ENCODE measurements around the gene HOXC9. TPM values are rescaled to one million over a fixed set of nuclear protein-coding genes. Genes with fewer than 3 reads are reported as not detected.

Gene HOXC9
- total and polyA plus RNA-seq, 9 of the 15 experiments (the other 6 are each of a cell fraction or from before 2014, with no cell fraction given), result 1.1 to 10.5 (median 9.3) TPM

DNA sequence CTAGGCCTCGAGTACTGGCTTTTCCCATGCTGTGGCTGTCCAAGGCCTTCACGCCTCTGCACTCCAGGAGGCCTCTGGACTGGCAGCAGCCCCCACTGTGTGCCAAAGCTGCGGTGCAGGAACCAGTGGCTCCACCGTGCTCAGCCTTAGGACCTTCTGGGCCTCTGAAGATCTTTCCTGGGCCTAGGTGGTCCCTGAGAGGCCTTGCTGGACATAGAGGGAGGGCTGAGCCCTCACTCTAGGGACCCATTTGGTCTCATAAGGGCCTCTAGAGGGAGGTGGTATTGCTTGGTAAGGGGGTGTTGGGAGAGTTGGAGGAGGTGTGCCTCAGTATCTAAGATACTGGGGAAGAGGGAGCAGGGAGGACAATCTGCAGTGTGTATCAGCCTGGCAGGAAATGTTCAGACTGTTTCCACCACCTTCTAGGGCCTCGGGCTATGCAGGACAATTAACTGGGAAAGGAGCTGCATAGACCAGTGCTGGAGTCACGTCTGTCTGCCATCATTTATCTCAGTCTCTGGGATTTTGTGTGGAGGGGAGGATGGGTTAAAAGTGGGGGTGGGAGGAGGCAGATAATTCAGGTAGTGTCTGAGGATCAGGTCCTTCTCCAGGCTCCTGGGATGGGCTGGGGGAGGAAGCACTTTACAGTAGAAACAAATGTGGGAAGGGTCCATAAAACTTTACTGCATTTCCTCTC, 35.8 kb downstream of the HOXC9 start:
- BruUV-seq (replicated peaks), result no TSS peak
- ChIA-PET POLR2A (interaction anchor here (0.5 to 0.7 kb wide), 2 partner anchors 159 to 440 kb away, joined by 3 to 4 read pairs; no protein-coding TSS in a partner anchor), CTCF (ENCODE audit: low intra/inter-chr PET ratio) (no interaction called here)
- H2AFZ ChIP-seq (ENCODE audit: low read depth, low read length), result no peak overlapping the region
- H3K4me2 ChIP-seq (ENCODE audit: insufficient read depth, low read length), result no peak overlapping the region
- H4K20me1 ChIP-seq (replicated peaks; ENCODE audit: control insufficient read depth, insufficient read depth, low read length), result no peaks in the 10 kb centered on the region
- peaks cover 0 to 17% of the 10 kb centered on the region in 2 experiments; a peak in 3 of 5 replicates for H3K4me1 ChIP-seq (replicated peaks in 1 of 2; ENCODE audit: control insufficient read depth in 2 of 2, insufficient read depth in 2 of 2, low read length in 2 of 2)
- H3K4me3 ChIP-seq, result no peak overlapping the region
- WGBS (ENCODE audit: insufficient coverage, low coverage, missing lambda C conversion rate), result 19% methylated on average over 6 of the region's 6 CpGs
- H3K27me3 ChIP-seq (ENCODE audit: control insufficient read depth in 2 of 2, insufficient read depth in 2 of 2, low read length in 2 of 2), result peaks cover 9 to 13% of the 10 kb centered on the region in 2 experiments; a peak in 1 of 5 replicates
- no peaks in the 10 kb centered on the region for H3K36me3 ChIP-seq (ENCODE audit: control insufficient read depth, insufficient read depth, low read length)
- no peak for DNase-seq (ENCODE audit: extremely low read depth in 1 of 4, low spot score in 3 of 4)
- no peak overlapping the region for H3K27ac ChIP-seq (ENCODE audit: extremely low read depth, low read depth, low read length)
- TF ChIP-seq RCOR1 (IDR thresholded peaks at IDR 0.05; ENCODE audit: borderline replicate concordance in 1 of 2, low read depth in 2 of 2, low read length in 2 of 2) (no peak), ZSCAN29 (IDR thresholded peaks at IDR 0.05) (peak; percentile 96), MAZ (CRISPR knock-in tag; conservative IDR thresholded peaks at IDR 0.05 in 1 of 2, IDR thresholded peaks at IDR 0.05 in 1 of 2) (no peak)
- in situ Hi-C loops (cut with MboI), result loop anchor here (5.0 kb wide), 1 partner anchor 97 kb away; no protein-coding TSS in a partner anchor
- FAIRE-seq, result no peak
- no peak overlapping the region; a peak in 1 of 4 replicates for H3K9ac ChIP-seq (ENCODE audit: insufficient read depth in 1 of 2, low read depth in 2 of 2, low read length in 2 of 2)
- intact Hi-C loops (cut with micrococcal nuclease), result no loop called here
- no peaks in the 10 kb centered on the region for H3K9me3 ChIP-seq (replicated peaks; ENCODE audit: control insufficient read depth, insufficient read depth, low read depth, low read length)
- no peak for ATAC-seq
- no peaks in the 10 kb centered on the region for H3K79me2 ChIP-seq (ENCODE audit: control insufficient read depth, insufficient read depth, low read length)
- H3K9me1 ChIP-seq (ENCODE audit: control insufficient read depth, insufficient read depth, low read length), result no peaks in the 10 kb centered on the region
